ENCODE results near the gene SMCO3. TPM values are rescaled to one million over a fixed set of nuclear protein-coding genes. Genes with fewer than 3 reads are reported as not detected.

SMCO3 gene
- total RNA-seq, 1 experiment from 2014 or later: not detected

- TF ChIP-seq E2F4 (CRISPR knock-in tag; IDR thresholded peaks at IDR 0.05; ENCODE audit: borderline replicate concordance, low read depth): no peak
- peak; percentile 78 for TF ChIP-seq ZBTB43 (CRISPR knock-in tag; IDR thresholded peaks at IDR 0.05)
- TF ChIP-seq GRHL2 (CRISPR knock-in tag; IDR thresholded peaks at IDR 0.05; ENCODE audit: insufficient replicate concordance, severe bottlenecking): no peak
- no peak; the same call in 1 of the 2 replicates for TF ChIP-seq ZNF232 (CRISPR knock-in tag; IDR thresholded peaks at IDR 0.05)
- TF ChIP-seq KAT7 (CRISPR knock-in tag; IDR thresholded peaks at IDR 0.05; ENCODE audit: borderline replicate concordance): 0 out of 2 replicates have a peak, but pooled peaks have one; percentile 53
- TF ChIP-seq PRDM15 (CRISPR knock-in tag; IDR thresholded peaks at IDR 0.05): no peak
- TF ChIP-seq SMAD4 (CRISPR knock-in tag; IDR thresholded peaks at IDR 0.05): peak; percentile 63
- TF ChIP-seq ZNF317 (CRISPR knock-in tag; IDR thresholded peaks at IDR 0.05; ENCODE audit: borderline replicate concordance, low read depth): no peak
- peak; percentile 92 for TF ChIP-seq ARID4B (CRISPR knock-in tag; IDR thresholded peaks at IDR 0.05; ENCODE audit: borderline replicate concordance)
- peak; percentile 40; the same call in 1 of the 2 replicates for TF ChIP-seq ATF2 (CRISPR knock-in tag; IDR thresholded peaks at IDR 0.05; ENCODE audit: borderline replicate concordance, low read depth)
- TF ChIP-seq CTCF (IDR thresholded peaks at IDR 0.05): peak; percentile 50
- no peak for TF ChIP-seq NR1H2 (CRISPR knock-in tag; IDR thresholded peaks at IDR 0.05)
- TF ChIP-seq ZNF219 (CRISPR knock-in tag; IDR thresholded peaks at IDR 0.05; ENCODE audit: borderline replicate concordance): no peak
- peak; percentile 99 for TF ChIP-seq EMX1 (CRISPR knock-in tag; IDR thresholded peaks at IDR 0.05)
- TF ChIP-seq CREM (CRISPR knock-in tag; IDR thresholded peaks at IDR 0.05): no peak; the same call in none of the 2 replicates
- TF ChIP-seq RELA (CRISPR knock-in tag; IDR thresholded peaks at IDR 0.05; ENCODE audit: borderline replicate concordance): no peak
- peak; percentile 64 for TF ChIP-seq USF1 (CRISPR knock-in tag; IDR thresholded peaks at IDR 0.05)
- TF ChIP-seq ZNF138 (CRISPR knock-in tag; conservative IDR thresholded peaks at IDR 0.05): peak; percentile 48; the same call in 1 of the 2 replicates
- TF ChIP-seq MXD4 (CRISPR knock-in tag; IDR thresholded peaks at IDR 0.05; ENCODE audit: borderline replicate concordance): no peak
- no peak for TF ChIP-seq ZNF512 (CRISPR knock-in tag; IDR thresholded peaks at IDR 0.05; ENCODE audit: borderline replicate concordance)
- no peak for TF ChIP-seq ZNF121 (CRISPR knock-in tag; IDR thresholded peaks at IDR 0.05)
- no peak for TF ChIP-seq SOX15 (CRISPR knock-in tag; IDR thresholded peaks at IDR 0.05)
These were observed 44.0 kb downstream of the SMCO3 start (continued) for GRCh38 chr12:14769969-14770495.

Data from WTC11 (cell line).